Measurements from ENCODE around the gene KIF3B.
"Not testable (repeated sequence)": the region's sequence is repeated elsewhere in the genome, so short reads cannot be mapped to it uniquely, and the experiment has no call there.

KIF3B gene

DNA sequence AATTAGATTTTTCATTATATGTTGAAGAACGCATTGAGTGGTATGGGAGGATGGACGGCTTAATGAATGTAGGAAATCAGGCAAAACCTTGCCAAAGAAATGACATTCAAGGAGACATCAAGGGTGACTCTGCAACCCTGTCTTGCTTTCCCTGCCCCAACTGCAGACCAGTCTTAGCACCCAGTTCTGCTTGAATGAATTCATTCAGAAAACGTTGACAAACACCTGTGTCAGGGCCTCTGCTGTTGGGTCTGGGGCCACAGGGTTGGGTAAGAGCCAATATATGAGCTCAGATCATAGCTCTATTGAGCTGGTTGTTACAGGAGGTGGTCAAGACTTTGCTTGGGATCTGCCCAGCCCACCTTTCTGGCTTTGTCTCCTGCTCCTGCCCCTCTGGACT, 73.0 kb downstream of the KIF3B start:
- TF ChIP-seq, protein P1, sequence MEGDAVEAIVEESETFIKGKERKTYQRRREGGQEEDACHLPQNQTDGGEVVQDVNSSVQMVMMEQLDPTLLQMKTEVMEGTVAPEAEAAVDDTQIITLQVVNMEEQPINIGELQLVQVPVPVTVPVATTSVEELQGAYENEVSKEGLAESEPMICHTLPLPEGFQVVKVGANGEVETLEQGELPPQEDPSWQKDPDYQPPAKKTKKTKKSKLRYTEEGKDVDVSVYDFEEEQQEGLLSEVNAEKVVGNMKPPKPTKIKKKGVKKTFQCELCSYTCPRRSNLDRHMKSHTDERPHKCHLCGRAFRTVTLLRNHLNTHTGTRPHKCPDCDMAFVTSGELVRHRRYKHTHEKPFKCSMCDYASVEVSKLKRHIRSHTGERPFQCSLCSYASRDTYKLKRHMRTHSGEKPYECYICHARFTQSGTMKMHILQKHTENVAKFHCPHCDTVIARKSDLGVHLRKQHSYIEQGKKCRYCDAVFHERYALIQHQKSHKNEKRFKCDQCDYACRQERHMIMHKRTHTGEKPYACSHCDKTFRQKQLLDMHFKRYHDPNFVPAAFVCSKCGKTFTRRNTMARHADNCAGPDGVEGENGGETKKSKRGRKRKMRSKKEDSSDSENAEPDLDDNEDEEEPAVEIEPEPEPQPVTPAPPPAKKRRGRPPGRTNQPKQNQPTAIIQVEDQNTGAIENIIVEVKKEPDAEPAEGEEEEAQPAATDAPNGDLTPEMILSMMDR (IDR thresholded peaks at IDR 0.05; ENCODE audit: low read depth, low read length, missing control alignments) = no peak
- H3K4me3 ChIP-seq (ENCODE audit: low read depth, low read length) = no peak overlapping the region
- no peak for DNase-seq (ENCODE audit: low read depth)

DNA sequence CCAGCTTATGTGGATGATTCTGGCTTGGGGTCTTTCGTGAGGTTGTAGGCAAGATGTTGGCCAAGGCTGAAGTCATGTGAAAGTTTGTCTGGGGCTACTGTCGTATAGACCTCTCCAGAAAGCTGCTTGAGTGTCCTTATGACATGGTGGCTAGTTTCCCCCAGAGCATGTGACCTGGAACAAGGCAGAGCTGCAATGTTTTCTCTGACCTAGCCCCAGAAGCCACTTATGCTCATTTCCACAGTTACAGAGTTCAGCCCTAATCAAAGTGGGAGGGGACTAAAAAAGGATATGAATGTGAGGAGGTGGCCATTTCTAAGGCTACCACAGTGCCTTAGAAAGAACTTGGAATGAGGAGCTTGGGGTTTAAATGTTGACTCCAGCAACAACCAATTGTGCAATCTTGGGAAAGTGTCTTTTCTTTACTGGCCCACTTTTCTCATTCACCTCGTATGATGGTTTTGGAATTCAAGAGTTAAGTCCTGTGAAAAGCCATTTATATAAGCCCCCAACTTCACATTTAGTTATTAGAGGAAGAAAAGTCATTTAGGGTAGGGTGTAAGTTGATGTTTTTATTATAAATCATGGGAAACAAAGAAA, 74.8 kb downstream of the KIF3B start:
- TF ChIP-seq, protein P1 (IDR thresholded peaks at IDR 0.05; ENCODE audit: low read depth, low read length, missing control alignments) = no peak
- no peak for DNase-seq (ENCODE audit: low read depth)
- H3K4me3 ChIP-seq (ENCODE audit: low read depth, low read length) = no peak overlapping the region

DNA sequence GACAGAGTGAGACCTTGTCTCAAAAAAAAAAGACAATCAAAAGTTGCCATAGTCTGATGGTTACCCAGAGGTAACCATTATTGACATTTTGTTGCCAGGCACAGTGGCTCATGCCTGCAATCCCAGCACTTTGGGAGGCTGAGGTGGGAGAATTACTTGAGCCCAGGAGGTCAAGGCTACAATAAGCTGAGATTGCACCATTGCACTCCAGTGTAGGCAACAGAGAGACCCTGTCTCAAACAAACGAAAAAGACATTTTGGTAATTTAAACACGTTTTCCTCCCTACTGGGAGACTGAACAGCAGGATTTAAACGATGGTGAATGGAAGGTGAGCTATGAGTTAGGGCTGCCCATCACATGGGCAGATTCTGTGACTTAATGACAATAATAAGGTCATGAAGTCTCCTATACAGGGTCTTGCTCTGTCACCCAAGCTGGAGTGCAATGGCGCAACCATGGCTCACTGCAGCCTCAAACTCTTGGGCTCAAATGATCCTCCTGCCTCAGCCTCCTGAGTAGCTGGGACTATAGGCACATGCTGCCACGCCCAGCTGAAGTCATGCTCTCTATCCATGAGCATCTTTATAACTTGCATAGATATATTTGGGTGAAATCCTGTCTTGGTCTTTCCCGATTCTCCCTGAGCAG, 76.5 kb downstream of the KIF3B start:
- H3K4me3 ChIP-seq (ENCODE audit: low read depth, low read length) = no peak overlapping the region
- TF ChIP-seq, protein P1 (IDR thresholded peaks at IDR 0.05; ENCODE audit: low read depth, low read length, missing control alignments) = no peak
- DNase-seq (ENCODE audit: low read depth) = no peak

DNA sequence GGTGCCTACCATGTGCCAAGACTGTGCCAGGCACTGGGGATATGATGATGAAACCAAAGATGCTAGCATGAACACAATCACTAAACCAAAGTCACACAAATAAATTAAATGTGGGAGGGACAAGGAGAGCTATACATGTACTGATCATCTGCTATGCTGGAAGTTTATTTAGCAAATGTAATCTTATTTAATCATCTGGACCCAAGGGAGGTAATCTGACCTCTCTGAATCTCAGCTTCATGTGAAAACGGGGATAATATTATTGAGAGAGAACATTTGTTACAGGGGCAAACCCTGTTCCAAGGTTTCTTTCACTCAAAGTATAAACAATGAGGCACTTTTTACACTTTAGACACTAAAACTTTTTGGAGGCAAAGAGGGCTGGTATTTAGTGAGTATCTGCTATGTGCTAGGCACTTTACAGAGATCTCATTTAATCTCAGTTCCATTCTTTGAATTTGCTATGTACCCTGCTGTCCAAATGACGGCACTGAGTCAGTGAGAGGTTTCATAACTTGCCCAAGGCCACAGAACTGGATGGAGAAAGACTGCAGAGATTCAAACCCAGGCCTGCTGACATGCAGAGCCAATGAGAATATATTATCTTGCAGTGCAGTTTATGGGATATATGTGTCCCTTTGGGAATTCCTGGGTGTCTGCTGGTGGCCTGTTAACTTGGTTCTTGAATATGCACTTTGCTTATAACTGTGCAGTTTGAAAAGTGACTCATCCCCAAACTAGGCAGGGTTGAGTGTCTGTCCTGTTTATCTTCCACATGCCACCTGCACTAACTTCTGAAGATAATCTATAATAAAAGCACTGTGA, 77.4 kb downstream of the KIF3B start:
- no peak overlapping the region for H3K4me3 ChIP-seq (ENCODE audit: low read depth, low read length)
- TF ChIP-seq, protein P1 (IDR thresholded peaks at IDR 0.05; ENCODE audit: low read depth, low read length, missing control alignments) = no peak
- DNase-seq (ENCODE audit: low read depth) = no peak

DNA sequence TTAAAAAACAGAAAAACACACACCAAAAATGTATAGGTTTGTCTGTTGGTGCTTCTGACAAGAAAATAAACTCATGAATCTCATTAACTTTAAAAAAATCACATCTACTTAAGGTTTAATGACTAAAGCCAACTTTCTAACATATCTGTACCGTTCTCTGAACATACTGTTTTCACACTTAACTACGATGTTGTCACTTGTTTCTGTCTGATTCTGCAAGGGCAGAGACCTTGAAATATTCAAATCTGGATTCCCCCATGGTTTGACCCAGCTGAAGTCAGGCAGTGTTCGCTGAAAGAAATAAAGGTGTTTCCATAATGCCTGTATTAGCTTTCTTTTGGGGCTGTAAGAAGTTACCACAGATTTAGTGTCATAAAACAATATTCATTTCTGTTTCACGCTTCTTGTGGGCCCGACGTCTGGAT, 78.0 kb downstream of the KIF3B start:
- H3K4me3 ChIP-seq (ENCODE audit: low read depth, low read length) = no peak overlapping the region; the same call in 1 of the 2 replicates
- TF ChIP-seq, protein P1 (IDR thresholded peaks at IDR 0.05; ENCODE audit: low read depth, low read length, missing control alignments) = no peak
- DNase-seq (ENCODE audit: low read depth) = no peak

DNA sequence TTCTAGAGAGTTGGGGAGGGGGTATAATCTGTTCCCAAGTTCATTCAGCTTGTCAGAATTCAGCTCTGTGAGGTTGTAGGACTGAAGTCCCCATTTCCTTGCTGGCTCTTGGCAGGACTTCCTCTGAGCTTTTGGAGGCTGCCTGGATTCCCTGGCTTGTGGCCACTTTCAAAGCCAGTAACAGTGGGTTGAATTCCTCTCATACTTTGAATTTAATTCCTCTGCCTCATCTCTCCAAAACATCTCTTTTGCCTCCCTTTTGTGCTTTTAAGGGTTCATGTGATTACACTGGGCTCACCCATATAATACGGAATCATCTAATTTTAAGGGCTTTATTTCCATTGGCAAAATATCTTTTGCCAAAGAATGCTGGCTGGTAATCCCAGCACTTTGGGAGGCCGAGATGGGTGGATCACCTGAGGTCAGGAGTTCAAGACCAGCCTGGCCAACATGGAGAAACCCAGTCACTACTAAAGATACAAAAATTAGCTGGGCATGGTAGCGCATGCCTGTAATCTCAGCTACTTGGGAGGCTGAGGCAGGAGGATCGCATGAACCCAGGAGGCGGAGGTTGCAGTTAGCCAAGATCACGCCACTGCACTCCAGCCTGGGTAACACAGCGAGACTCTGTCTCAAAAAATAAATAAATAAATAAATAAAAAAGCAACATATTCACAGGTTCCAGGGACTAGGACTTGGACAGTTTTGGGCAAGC, 78.6 kb downstream of the KIF3B start:
- not testable (repeated sequence) for H3K4me3 ChIP-seq (ENCODE audit: low read depth, low read length); DNase-seq (ENCODE audit: low read depth)

All from GM12864 (cell line).